Measurements from ENCODE around the gene NRBF2. TPM values are rescaled to one million over a fixed set of nuclear protein-coding genes. Genes with fewer than 3 reads are reported as not detected.

Gene NRBF2
- total RNA-seq, 4 donors from 2014 or later = 12.2 to 16.6 (median 14.7) TPM

DNA sequence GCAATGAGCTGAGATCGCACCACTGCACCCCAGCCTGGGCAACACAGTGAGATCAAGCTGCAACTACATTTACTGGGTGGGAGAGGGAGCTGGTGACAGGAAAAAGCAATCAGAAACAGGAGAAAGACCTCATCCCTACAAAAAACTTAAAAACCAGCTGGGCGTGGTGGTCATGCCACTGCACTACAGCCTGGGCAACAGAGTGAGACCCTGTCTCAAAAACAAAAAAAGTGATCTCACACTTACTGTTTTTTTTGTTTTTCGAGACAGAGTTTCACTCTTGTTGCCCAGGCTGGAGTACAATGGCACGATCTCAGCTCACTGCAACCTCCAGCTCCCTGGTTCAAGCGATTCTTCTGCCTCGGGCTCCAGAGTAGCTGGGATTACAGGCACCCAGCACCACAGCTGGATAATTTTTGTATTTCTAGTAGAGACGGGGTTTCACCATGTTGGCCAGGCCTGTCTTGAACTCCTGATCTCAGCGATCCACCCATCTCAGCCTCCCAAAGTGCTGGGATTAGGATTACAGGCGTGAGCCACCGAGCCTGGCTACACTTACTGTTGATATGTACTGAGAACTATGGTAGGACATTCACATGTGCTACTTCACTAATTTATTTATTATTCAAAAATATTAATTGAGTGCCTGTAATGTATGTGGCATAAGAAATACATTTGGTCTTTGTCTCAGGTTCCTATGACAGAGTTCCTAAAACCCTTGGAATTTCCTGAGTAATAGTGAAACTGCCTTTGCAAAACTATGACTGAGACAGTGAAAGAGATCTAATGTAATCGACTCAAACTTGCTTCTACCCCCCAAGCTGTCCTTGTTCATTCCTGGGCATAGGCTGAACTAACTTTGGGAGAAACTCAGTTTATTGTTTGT, 27.7 kb upstream of the NRBF2 start:
- 76 to 84% methylated on average over 11 of the region's 11 CpGs for WGBS, 2 donors
- TF ChIP-seq, protein P1, sequence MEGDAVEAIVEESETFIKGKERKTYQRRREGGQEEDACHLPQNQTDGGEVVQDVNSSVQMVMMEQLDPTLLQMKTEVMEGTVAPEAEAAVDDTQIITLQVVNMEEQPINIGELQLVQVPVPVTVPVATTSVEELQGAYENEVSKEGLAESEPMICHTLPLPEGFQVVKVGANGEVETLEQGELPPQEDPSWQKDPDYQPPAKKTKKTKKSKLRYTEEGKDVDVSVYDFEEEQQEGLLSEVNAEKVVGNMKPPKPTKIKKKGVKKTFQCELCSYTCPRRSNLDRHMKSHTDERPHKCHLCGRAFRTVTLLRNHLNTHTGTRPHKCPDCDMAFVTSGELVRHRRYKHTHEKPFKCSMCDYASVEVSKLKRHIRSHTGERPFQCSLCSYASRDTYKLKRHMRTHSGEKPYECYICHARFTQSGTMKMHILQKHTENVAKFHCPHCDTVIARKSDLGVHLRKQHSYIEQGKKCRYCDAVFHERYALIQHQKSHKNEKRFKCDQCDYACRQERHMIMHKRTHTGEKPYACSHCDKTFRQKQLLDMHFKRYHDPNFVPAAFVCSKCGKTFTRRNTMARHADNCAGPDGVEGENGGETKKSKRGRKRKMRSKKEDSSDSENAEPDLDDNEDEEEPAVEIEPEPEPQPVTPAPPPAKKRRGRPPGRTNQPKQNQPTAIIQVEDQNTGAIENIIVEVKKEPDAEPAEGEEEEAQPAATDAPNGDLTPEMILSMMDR (IDR thresholded peaks at IDR 0.05) = no peak
- no peak for TF ChIP-seq POLR2A (IDR thresholded peaks at IDR 0.05)
- Histone ChIP-seq H3K36me3 (no peaks in the 10 kb centered on the region), H3K4me1 (peaks cover 0 to 1% (median 0%) of the 10 kb centered on the region in 3 donors), H3K9me3 (no peaks in the 10 kb centered on the region), H3K4me3 (peak overlapping the region in 1 of 4 donors; percentile 2), H3K27ac (peak overlapping the region in 3 of 4 donors; percentile 20 to 58 (median 52)), H3K27me3 (no peaks in the 10 kb centered on the region)
- intact Hi-C loops (cut with DNase I) = no loop called here
- no peak for DNase-seq

DNA sequence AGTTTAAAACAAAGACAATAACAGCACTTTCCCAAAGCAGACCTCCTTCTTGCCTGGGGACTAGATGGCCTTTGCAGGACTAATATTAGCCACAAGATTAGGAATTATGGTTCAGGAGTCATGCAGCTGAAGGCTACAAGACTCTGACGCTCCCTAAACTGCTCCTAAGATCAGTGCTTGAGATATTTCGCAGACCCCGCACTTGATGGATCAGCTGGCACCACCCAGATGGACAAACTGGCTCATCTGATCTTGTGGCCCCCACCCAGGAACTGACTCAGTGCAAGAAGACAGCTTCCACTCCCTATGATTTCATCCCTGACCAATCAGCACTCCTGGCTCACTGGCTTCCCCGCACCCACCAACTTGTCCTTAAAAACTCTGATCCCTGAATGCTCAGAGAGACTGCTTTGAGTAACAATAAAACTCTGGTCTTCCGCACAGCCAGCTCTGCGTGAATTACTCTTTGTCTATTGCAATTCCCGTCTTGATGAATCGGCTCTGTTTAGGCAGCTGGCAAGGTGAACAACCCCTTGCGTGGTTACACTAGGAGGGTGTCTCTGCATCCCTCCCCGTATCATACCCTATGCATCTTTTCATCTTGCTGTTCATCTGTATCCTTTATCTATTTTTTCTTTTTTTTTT, 26.9 kb upstream of the NRBF2 start:
- no peaks in the 10 kb centered on the region for H3K9me3 ChIP-seq
- no peaks in the 10 kb centered on the region for H3K4me1 ChIP-seq
- H3K27ac ChIP-seq = peak overlapping the region in 3 of 4 donors; percentile 20 to 58 (median 52)
- peak overlapping the region in 1 of 4 donors; percentile 2 for H3K4me3 ChIP-seq
- no peaks in the 10 kb centered on the region for H3K27me3 ChIP-seq
- TF ChIP-seq, protein P1 (IDR thresholded peaks at IDR 0.05) = no peak
- TF ChIP-seq POLR2A (IDR thresholded peaks at IDR 0.05) = no peak
- WGBS, 2 donors = 59 to 63% methylated on average over 10 of the region's 10 CpGs
- no peak for DNase-seq
- intact Hi-C loops (cut with DNase I) = no loop called here
- H3K36me3 ChIP-seq = no peaks in the 10 kb centered on the region

DNA sequence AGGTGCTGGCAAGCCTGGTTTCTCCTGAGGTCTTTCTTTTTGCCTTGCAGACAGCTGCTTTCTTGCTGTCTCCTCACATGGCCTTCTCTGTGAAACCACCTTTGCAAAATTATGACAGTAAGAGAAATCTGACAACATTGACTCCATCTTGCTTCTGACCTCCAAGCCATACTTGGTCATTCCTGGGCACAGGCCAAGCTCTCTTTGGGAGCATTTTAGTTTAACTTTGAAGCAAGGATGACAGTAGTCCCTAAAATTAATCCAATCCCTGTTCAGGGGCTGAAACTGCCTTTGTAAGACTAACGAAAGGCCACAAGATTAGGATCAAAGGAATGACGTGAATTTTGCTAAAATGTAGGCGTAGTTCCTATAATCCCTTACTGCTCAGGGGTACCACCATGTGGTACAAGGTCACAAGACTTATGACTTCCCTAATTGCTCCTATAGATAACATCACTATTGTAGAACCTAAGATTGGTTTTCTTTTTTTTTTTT, 25.1 kb upstream of the NRBF2 start:
- Histone ChIP-seq H3K27me3 (no peaks in the 10 kb centered on the region), H3K36me3 (no peaks in the 10 kb centered on the region), H3K27ac (no peak overlapping the region), H3K4me1 (no peaks in the 10 kb centered on the region), H3K9me3 (no peaks in the 10 kb centered on the region), H3K4me3 (no peak overlapping the region)
- DNase-seq = no peak
- intact Hi-C loops (cut with DNase I) = no loop called here
- no peak for TF ChIP-seq POLR2A (IDR thresholded peaks at IDR 0.05)
- TF ChIP-seq, protein P1 (IDR thresholded peaks at IDR 0.05) = no peak
- 54 to 60% methylated on average over 3 of the region's 3 CpGs for WGBS, 2 donors

DNA sequence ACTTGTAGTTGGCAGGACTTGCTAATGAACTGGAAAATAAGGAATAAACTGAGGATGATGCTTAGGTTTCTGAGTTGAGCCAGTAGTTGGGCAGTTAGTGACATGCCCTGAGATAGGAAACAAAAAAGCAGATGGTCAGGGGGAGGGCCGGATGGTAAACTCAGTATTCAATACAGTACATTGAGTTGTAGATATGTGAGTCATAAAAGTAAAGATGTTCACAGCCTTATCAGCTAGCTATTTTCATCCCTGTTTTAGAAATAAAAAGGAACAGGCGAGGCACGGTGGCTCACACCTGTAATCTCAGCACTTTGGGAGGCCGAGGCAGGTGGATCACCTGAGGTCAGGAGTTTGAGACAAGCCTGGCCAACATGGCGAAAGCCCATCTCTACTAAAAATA, 22.2 kb upstream of the NRBF2 start:
- DNase-seq = no peak
- 85 to 91% methylated on average over 5 of the region's 5 CpGs for WGBS, 2 donors
- Histone ChIP-seq H3K27ac (no peak overlapping the region), H3K36me3 (no peaks in the 10 kb centered on the region), H3K4me1 (peaks cover 0 to 24% (median 18%) of the 10 kb centered on the region in 3 donors), H3K9me3 (no peaks in the 10 kb centered on the region), H3K27me3 (no peaks in the 10 kb centered on the region), H3K4me3 (no peak overlapping the region)
- TF ChIP-seq, protein P1 (IDR thresholded peaks at IDR 0.05) = no peak
- TF ChIP-seq POLR2A (IDR thresholded peaks at IDR 0.05) = no peak
- intact Hi-C loops (cut with DNase I) = no loop called here
